Activated CD4-positive, CD25-positive, alpha-beta regulatory T cell (primary cell): ENCODE measurements around the gene MYPOP.
A peak's percentile ranks its signal among the peaks of the same experiment; 100 is the strongest.
"Not testable (repeated sequence)": the region's sequence is repeated elsewhere in the genome, so short reads cannot be mapped to it uniquely, and the experiment has no call there.

Experiments used
- DNase-seq, 4 experiments: peaks; one replicate each; lab custom pipeline; 2025; lab: John Stamatoyannopoulos, UW

The MYPOP gene

GRCh38 chr19:45883586-45883880, 18.9 kb downstream of the MYPOP start:
- DNase-seq = no peak

- DNase-seq = peak; percentile 62 to 76 (median 67)
Measured at GRCh38 chr19:45882652-45883585, 19.5 kb downstream of the MYPOP start.

GRCh38 chr19:45881909-45882528, 20.4 kb downstream of the MYPOP start:
- no peak for DNase-seq

- DNase-seq = no peak
Measured at GRCh38 chr19:45881082-45881908, 21.1 kb downstream of the MYPOP start.

GRCh38 chr19:45879971-45880370, 22.4 kb downstream of the MYPOP start:
- no peak for DNase-seq

- DNase-seq = no peak
Measured at GRCh38 chr19:45879055-45879454, 23.4 kb downstream of the MYPOP start.

GRCh38 chr19:45878043-45878794, 24.2 kb downstream of the MYPOP start:
- no peak for DNase-seq

GRCh38 chr19:45876411-45877197, 25.8 kb downstream of the MYPOP start:
- DNase-seq = no peak

- no peak for DNase-seq
Measured at GRCh38 chr19:45876161-45876410, 26.3 kb downstream of the MYPOP start.

- no peak for DNase-seq
Measured at GRCh38 chr19:45874620-45874966, 27.8 kb downstream of the MYPOP start.

- DNase-seq = no peak
Measured at GRCh38 chr19:45873219-45873772, 29.1 kb downstream of the MYPOP start.

- no peak for DNase-seq
Measured at GRCh38 chr19:45872095-45872919, 30.1 kb downstream of the MYPOP start.

GRCh38 chr19:45870798-45871197, 31.6 kb downstream of the MYPOP start:
- no peak for DNase-seq

GRCh38 chr19:45867241-45867640, 35.2 kb downstream of the MYPOP start:
- not testable (repeated sequence) for DNase-seq

- no peak for DNase-seq
Measured at GRCh38 chr19:45866400-45867176, 35.8 kb downstream of the MYPOP start.

- no peak for DNase-seq
Measured at GRCh38 chr19:45865269-45865948, 37.0 kb downstream of the MYPOP start.

- DNase-seq = no peak
Measured at GRCh38 chr19:45864629-45865082, 37.8 kb downstream of the MYPOP start.

- DNase-seq = peak in 3 of 4 experiments; percentile 19 to 27 (median 20)
Measured at GRCh38 chr19:45863840-45864628, 38.4 kb downstream of the MYPOP start, which contains the start of gene FOXA3. Gene FOXA3, plus strand, starts transcription at chr19:45864326. Its CDS starts 131 bp downstream, at chr19:45864457.
